Hepatocyte (in vitro differentiated cells): Measurements from ENCODE around the gene AP3S2. TPM values are rescaled to one million over a fixed set of nuclear protein-coding genes. Genes with fewer than 3 reads are reported as not detected.
A peak's percentile ranks its signal among the peaks of the same experiment; 100 is the strongest.

Source experiments
- DNase-seq: peaks from one replicate; pipeline ENCODE4 v3.0.0-alpha.2; 2016; ENCODE audit warnings: low spot score
- H2AFZ ChIP-seq: fragments of 200-600 bp; sonication (generic); 2 replicates; pipeline ENCODE4 v1.6.0; 2016; ENCODE audit warnings: antibody characterized with exemption, mild to moderate bottlenecking
- H3K27ac ChIP-seq: fragments of 200-600 bp; sonication (generic); 2 replicates; pipeline ENCODE4 v1.5.1; 2016; ENCODE audit warnings: mild to moderate bottlenecking
- H3K27me3 ChIP-seq: fragments of 200-600 bp; sonication (generic); 2 replicates; pipeline ENCODE4 v1.6.1; 2016
- H3K36me3 ChIP-seq: fragments of 200-600 bp; sonication (generic); replicated peaks from 2 replicates; pipeline ENCODE4 v1.5.1; 2016; ENCODE audit warnings: low read depth; ENCODE audit not compliant: insufficient read depth
- H3K4me1 ChIP-seq: fragments of 200-600 bp; sonication (generic); 2 replicates; pipeline ENCODE4 v1.5.1; 2016; ENCODE audit warnings: mild to moderate bottlenecking, moderate library complexity; ENCODE audit not compliant: insufficient read depth
- H3K4me2 ChIP-seq: fragments of 200-600 bp; sonication (generic); 2 replicates; pipeline ENCODE4 v1.6.0; 2016
- H3K4me3 ChIP-seq: fragments of 200-600 bp; sonication (generic); 2 replicates; pipeline ENCODE4 v1.5.1; 2016; ENCODE audit warnings: mild to moderate bottlenecking
- H3K79me2 ChIP-seq: fragments of 200-600 bp; sonication (generic); 2 replicates; pipeline ENCODE4 v1.6.0; 2017; ENCODE audit warnings: mild to moderate bottlenecking
- H3K9me2 ChIP-seq: fragments of 200-600 bp; sonication (generic); replicated peaks from 2 replicates; pipeline ENCODE4 v1.6.0; 2017; ENCODE audit warnings: mild to moderate bottlenecking; ENCODE audit not compliant: insufficient read depth
- H3K9me3 ChIP-seq: fragments of 200-600 bp; sonication (generic); 2 replicates; pipeline ENCODE4 v1.5.1; 2016; ENCODE audit warnings: low read depth, mild to moderate bottlenecking
- H4K20me1 ChIP-seq: fragments of 200-600 bp; sonication (generic); 2 replicates; pipeline ENCODE4 v1.6.0; 2016; ENCODE audit warnings: mild to moderate bottlenecking; ENCODE audit not compliant: insufficient read depth, poor library complexity, severe bottlenecking
- EZH2 ChIP-seq: fragments of 200-600 bp; sonication (generic); IDR thresholded peaks from 2 replicates; pipeline ENCODE4 v1.6.1; 2016; ENCODE audit warnings: antibody characterized with exemption, mild to moderate bottlenecking, borderline replicate concordance
- EZH2phosphoT487 ChIP-seq: fragments of 200-600 bp; sonication (generic); IDR thresholded peaks from one replicate; pipeline ENCODE4 v1.6.1; 2018; ENCODE audit warnings: antibody characterized with exemption, mild to moderate bottlenecking, low read depth, moderate library complexity; ENCODE audit not compliant: unreplicated experiment, severe bottlenecking
- WGBS: methylation state at CpG from one replicate; pipeline ENCODE4 v1.1.6; 2016; ENCODE audit warnings: low lambda C conversion rate; ENCODE audit errors: missing lambda C conversion rate; 5-methylcytosine and 5-hydroxymethylcytosine counted together
- polyA plus RNA-seq: library from polyadenylated mRNA; unstranded; fragments of >200 nt; fragmentation: Nextera tagmentation; extraction: Ambion mirVana; gene quantifications from 2 replicates; pipeline ENCODE4 v1.2.1, GENCODE V29; 2016
- total RNA-seq: library from RNA; depleted of rRNA; stranded (reverse); fragments of >200 nt; gene quantifications from 2 replicates; pipeline ENCODE4 v1.2.3, GENCODE V29; 2014
- TF ChIP-seq, protein P1 (sequence below): fragments of 200-600 bp; sonication (generic); IDR thresholded peaks from 2 replicates; pipeline ENCODE4 v1.5.1; 2016; ENCODE audit warnings: antibody characterized with exemption, mild to moderate bottlenecking; ENCODE audit not compliant: poor library complexity

The AP3S2 gene
- total and polyA plus RNA-seq, 2 experiments from 2014 or later = 14.2 to 61.2 TPM

DNA sequence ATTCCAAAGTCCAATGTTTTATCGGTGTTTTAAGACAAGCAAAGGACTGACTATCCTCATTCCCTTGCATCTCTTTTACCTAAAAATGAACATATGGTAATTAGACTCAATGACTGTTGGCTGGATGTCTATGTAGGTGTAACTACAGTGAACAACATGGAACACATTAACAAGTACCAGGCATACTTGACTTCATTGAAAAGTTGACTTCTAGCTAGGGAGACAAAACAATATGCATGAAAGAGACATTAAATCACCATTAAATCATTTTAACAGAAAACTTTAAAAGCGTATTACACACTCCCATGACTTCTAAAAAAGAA, 44.9 kb downstream of the AP3S2 start:
- H3K27ac ChIP-seq = peak overlapping the region; percentile 72
- no peaks in the 10 kb centered on the region for H3K9me2 ChIP-seq
- H2AFZ ChIP-seq = no peak overlapping the region
- no peaks in the 10 kb centered on the region for H3K36me3 ChIP-seq
- no peak for DNase-seq
- 87% methylated on average over 2 of the region's 2 CpGs for WGBS
- H3K4me2 ChIP-seq = no peak overlapping the region
- no peaks in the 10 kb centered on the region for H4K20me1 ChIP-seq
- H3K79me2 ChIP-seq = peaks cover 2% of the 10 kb centered on the region
- H3K4me1 ChIP-seq = peaks cover 19% of the 10 kb centered on the region
- TF ChIP-seq EZH2 = no peak
- TF ChIP-seq, protein P1, sequence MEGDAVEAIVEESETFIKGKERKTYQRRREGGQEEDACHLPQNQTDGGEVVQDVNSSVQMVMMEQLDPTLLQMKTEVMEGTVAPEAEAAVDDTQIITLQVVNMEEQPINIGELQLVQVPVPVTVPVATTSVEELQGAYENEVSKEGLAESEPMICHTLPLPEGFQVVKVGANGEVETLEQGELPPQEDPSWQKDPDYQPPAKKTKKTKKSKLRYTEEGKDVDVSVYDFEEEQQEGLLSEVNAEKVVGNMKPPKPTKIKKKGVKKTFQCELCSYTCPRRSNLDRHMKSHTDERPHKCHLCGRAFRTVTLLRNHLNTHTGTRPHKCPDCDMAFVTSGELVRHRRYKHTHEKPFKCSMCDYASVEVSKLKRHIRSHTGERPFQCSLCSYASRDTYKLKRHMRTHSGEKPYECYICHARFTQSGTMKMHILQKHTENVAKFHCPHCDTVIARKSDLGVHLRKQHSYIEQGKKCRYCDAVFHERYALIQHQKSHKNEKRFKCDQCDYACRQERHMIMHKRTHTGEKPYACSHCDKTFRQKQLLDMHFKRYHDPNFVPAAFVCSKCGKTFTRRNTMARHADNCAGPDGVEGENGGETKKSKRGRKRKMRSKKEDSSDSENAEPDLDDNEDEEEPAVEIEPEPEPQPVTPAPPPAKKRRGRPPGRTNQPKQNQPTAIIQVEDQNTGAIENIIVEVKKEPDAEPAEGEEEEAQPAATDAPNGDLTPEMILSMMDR = no peak
- no peak for TF ChIP-seq EZH2phosphoT487
- no peaks in the 10 kb centered on the region for H3K27me3 ChIP-seq
- H3K4me3 ChIP-seq = no peak overlapping the region
- H3K9me3 ChIP-seq = no peaks in the 10 kb centered on the region

DNA sequence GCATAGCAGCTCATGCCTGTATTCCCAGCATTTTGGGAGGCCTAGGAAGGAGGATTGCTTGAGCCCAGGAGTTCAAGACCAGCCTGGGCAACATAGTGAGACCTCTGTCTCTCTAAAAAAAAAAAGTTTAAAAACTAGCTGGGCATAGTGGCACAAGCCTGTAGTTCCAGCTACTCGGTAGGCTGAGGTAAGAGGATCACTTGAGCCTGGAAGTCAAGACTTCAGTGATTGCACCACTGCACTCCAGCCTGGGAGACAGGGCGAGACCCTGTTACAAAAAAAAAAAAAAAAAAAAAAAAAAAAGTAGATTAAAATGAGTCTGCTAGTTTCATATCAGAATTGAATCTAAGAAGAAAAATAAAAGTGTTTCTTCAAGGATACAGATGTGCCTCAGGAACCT, 46.7 kb downstream of the AP3S2 start:
- Histone ChIP-seq H2AFZ (no peak overlapping the region), H4K20me1 (no peaks in the 10 kb centered on the region), H3K27me3 (no peaks in the 10 kb centered on the region), H3K9me3 (no peaks in the 10 kb centered on the region), H3K4me3 (no peak overlapping the region), H3K9me2 (no peaks in the 10 kb centered on the region), H3K4me2 (no peak overlapping the region), H3K4me1 (peaks cover 19% of the 10 kb centered on the region), H3K27ac (peak overlapping the region; percentile 81), H3K79me2 (peaks cover 5% of the 10 kb centered on the region), H3K36me3 (no peaks in the 10 kb centered on the region)
- no peak for TF ChIP-seq EZH2phosphoT487
- TF ChIP-seq, protein P1 = no peak
- no peak for TF ChIP-seq EZH2
- whole genome bisulfite sequencing = 90% methylated on average over 2 of the region's 2 CpGs
- no peak for DNase-seq

DNA sequence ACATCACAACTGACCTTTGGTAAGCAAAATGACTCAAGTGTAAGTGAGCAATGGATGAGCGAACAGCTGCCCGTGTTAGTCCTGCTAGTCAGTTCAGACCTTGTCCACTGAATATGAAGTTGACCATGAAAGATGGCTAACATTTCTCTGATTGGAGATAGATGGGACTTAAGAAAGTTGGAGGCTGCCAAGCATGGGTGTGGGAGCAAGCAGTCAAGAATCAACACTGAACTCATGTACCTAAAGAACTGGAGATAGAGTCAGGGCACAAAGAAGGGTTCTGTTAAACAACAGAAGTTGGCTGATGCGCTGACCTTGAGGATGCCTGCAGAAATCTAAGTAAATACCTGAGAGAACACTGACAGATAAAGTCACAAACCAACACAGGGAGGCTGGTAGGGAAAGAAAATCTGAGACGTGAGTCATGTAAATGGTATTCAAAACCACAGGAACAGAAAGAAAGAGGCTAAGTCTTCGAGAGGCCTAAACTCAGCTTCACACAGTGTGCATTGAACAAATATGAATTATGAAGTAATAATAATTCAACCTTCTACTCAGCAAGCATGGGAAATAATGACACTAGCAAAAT, 48.4 kb downstream of the AP3S2 start:
- Histone ChIP-seq H3K36me3 (no peaks in the 10 kb centered on the region), H3K9me3 (no peaks in the 10 kb centered on the region), H3K9me2 (no peaks in the 10 kb centered on the region), H3K4me2 (peak overlapping the region; percentile 14), H2AFZ (no peak overlapping the region), H3K27me3 (no peaks in the 10 kb centered on the region), H4K20me1 (no peaks in the 10 kb centered on the region), H3K4me1 (peaks cover 19% of the 10 kb centered on the region), H3K79me2 (peaks cover 5% of the 10 kb centered on the region), H3K27ac (peak overlapping the region; percentile 81), H3K4me3 (no peak overlapping the region)
- DNase-seq = peak; percentile 76
- TF ChIP-seq, protein P1 = no peak
- no peak for TF ChIP-seq EZH2phosphoT487
- no peak for TF ChIP-seq EZH2
- WGBS = 50% methylated on average over 5 of the region's 5 CpGs
